Stimulated activated naive CD8-positive, alpha-beta T cell treated with anti-CD3 and anti-CD28 coated beads, Interleukin-15, amount 100 ng/mL, for 72 hours (primary cell): ENCODE measurements around the gene COMP.

Source experiments
- ATAC-seq: fragments of 150-1000 bp; cut with Tn5 transposase; 2 replicates; pipeline ENCODE4 v1.10.0; 2021; ENCODE audit warnings: mild to moderate bottlenecking, moderate library complexity
- DNase-seq, 2 donors: peaks; one replicate each; pipeline ENCODE4 v3.0.0; 2021 to 2022
- H3K27ac Mint-ChIP-seq, 2 donors: one replicate each; pipeline ENCODE4 v1.8.0; 2022; ENCODE audit warnings: mild to moderate bottlenecking in 2 of 2, mixed read lengths in 2 of 2, moderate library complexity in 2 of 2
- H3K27me3 Mint-ChIP-seq: one replicate; pipeline ENCODE4 v1.8.0; 2022; ENCODE audit warnings: mixed read lengths
- H3K4me1 Mint-ChIP-seq: one replicate; pipeline ENCODE4 v1.8.0; 2022; ENCODE audit warnings: mild to moderate bottlenecking, mixed read lengths
- H3K4me3 Mint-ChIP-seq, 2 donors: one replicate each; pipeline ENCODE4 v1.8.0; 2022; ENCODE audit warnings: mild to moderate bottlenecking in 2 of 2, mixed read lengths in 2 of 2, moderate library complexity in 1 of 2
- H3K9me3 Mint-ChIP-seq, 2 donors: one replicate each; pipeline ENCODE4 v1.8.0; 2022; ENCODE audit warnings: mixed read lengths in 2 of 2

Gene COMP

DNA sequence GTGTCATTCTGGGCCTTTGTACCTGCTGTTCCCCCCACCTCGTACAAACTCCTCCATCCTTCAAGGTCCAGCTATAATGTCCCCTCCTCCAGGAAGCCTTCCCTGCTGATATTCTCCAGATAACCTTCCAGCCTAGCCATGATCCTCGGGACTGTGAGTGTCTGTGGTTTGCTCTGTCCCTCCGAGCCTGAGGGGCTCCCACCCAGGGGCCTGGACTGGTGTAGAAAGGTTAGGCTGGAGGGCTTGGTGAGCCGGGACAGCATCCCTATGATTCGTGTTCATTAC lies 2.9 kb upstream of the COMP start:
- DNase-seq (no peak), ATAC-seq (no peak)
- Mint-ChIP-seq H3K4me1 (peaks cover 22% of the 10 kb centered on the region), H3K27me3 (peaks cover 63% of the 10 kb centered on the region), H3K9me3 (no peaks in the 10 kb centered on the region), H3K27ac (peak overlapping the region in 1 of 2 donors; percentile 6), H3K4me3 (no peak overlapping the region)

DNA sequence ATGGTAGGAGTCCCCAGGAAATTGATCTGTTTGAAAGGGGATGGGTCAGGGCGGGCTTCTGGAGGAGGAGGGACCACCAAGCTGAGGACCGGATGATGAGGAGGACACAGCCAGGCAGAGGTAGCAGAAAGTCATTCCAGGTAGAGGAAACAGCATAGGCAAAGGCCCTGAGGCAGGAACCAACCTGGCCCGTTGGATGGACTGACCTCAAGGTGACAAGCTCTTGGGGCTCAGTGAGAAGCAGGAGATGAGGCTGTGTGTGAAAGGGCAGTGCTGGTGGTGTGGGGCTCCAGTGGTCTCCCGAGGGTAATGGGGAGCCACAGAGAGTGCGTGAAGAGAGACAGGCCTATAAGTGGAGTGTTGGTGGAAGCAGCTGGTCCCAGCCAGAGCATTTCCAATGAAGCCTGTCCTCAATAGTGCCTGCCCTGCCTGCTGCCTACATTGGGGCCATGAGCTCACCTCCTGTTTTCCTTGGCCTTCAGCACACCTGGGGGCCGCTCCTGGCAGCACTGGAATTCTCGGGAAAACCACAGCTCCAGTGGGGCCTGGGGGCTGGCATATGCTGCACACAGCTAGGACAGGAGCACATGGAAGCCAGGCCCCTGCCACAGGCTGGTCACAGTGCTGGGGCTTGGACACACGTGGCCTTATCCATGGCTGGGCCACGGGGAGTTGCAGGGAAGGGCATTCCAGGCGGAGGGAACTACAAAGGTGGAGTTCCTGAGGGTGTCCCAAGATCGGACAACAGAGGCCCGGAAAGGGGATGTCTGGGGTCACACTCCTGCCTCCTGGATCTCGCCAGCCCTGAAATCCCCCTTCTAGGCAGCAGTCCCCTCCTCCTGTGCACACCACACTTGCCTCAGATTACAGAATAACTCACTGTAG lies 2.3 kb upstream of the COMP start:
- Mint-ChIP-seq H3K4me1 (peaks cover 27% of the 10 kb centered on the region), H3K9me3 (no peaks in the 10 kb centered on the region), H3K4me3 (no peak overlapping the region), H3K27me3 (peaks cover 68% of the 10 kb centered on the region), H3K27ac (peak overlapping the region in 1 of 2 donors; percentile 6)
- ATAC-seq (no peak), DNase-seq (no peak)

DNA sequence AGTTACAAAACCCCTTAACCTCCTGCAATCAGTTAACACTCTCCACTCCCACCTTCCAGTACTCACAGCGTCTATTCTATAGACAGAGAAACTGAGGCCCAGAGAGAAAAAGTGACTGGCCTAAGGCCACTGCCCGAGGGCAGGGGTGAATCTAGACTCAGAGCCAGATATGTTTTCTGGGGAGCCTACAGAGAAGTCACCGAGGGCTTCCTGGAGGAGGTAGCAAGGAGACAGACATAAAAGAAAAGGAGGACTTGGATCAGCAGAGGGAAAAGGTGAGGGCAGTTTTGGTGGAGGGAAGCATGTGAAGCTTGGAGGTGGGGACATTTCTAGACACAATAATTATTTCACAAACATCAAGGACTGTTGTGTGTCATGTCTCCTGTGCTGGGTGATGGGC lies 1.6 kb upstream of the COMP start:
- Mint-ChIP-seq H3K27ac (peak overlapping the region in 1 of 2 donors; percentile 88), H3K4me3 (no peak overlapping the region), H3K4me1 (peaks cover 34% of the 10 kb centered on the region), H3K9me3 (no peaks in the 10 kb centered on the region), H3K27me3 (peaks cover 76% of the 10 kb centered on the region)
- DNase-seq (no peak), ATAC-seq (no peak)

DNA sequence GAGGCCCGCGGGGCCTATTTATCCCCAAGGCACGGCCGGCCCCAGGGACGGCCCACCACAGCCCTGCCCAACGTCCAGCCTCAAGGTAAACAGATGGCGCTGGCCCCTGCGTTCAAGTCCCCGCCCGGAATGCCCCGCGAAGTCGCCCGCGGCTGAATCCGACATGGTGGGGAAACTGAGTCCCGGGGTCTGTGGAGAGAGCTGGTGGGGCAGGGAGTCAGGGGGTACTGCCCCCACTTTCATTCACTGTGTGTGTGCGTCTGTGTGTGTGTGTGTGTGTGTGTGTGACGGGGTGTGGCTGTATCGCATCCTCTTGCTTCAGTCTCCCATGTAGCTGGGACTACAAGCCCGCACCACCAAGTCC lies 192 bp upstream of the COMP start:
- DNase-seq, result no peak
- no peak overlapping the region for H3K27ac Mint-ChIP-seq
- ATAC-seq, result no peak
- peaks cover 89% of the 10 kb centered on the region for H3K27me3 Mint-ChIP-seq
- H3K4me1 Mint-ChIP-seq, result peaks cover 44% of the 10 kb centered on the region
- no peaks in the 10 kb centered on the region for H3K9me3 Mint-ChIP-seq
- no peak overlapping the region for H3K4me3 Mint-ChIP-seq

DNA sequence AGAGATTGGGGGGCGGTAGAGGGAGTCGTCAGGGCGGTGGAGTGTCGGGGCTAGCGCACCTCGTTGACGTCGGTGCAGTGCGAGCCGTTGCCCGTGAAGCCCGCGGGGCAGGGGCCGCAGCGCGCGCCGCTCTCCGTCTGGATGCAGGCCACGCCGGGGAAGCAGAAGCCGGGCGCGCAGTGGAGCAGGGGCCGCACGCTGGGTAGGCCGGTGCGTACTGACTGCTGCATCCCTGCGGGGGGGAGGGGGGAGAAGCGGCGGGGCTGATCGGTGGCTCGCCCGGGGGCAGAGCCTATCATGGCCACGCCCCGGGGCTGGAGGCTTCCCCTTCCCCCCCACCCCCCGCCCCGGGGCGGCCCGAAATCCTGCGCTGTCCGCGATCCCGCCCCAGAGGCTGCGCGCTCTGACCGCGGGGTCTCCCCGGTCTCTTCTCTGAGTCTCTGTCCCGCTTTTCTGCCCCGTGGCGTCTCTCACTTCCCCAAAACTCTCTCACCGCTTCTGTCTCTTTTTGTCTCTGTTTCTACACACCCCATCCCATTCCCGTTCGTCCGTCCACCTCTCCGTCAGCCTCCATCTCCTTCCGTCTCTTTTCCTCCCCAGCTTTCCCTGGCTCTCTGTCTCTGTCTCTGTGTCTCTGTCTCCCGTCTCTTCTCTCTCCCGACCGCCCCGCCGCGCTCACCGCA lies 1.1 kb downstream of the COMP start:
- peak overlapping the region; percentile 72 to 81 for H3K4me3 Mint-ChIP-seq
- H3K27me3 Mint-ChIP-seq, result peaks cover 99% of the 10 kb centered on the region
- H3K27ac Mint-ChIP-seq, result no peak overlapping the region
- ATAC-seq (no peak), DNase-seq (no peak)
- no peaks in the 10 kb centered on the region for H3K9me3 Mint-ChIP-seq
- peaks cover 57% of the 10 kb centered on the region for H3K4me1 Mint-ChIP-seq

DNA sequence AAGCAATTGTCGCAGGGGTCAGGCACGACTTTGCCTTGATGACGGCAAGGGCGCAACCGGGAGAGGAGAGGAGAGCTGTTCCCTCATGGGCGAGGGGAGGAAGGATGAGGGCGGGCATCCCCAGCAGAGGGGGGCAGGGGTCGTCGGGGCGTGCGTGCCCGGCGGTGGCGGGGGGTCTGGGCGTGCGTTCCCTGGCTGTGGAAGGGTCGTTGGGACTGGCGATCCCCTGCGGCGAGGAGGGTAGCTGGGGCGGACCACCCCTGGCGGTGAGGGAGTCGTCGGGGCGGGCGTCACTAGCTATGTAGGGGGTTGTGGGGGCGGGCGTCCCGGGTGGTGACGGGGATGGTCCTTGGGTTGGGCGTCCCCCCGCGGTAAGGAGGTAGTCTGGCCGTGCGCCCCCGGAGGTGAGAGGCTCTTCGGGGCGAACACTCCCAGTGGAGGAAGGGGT lies 1.7 kb downstream of the COMP start:
- H3K27me3 Mint-ChIP-seq, result peaks cover 100% of the 10 kb centered on the region
- H3K27ac Mint-ChIP-seq, result no peak overlapping the region
- DNase-seq (no peak), ATAC-seq (no peak)
- peak overlapping the region; percentile 49 to 59 for H3K4me3 Mint-ChIP-seq
- no peaks in the 10 kb centered on the region for H3K9me3 Mint-ChIP-seq
- peaks cover 62% of the 10 kb centered on the region for H3K4me1 Mint-ChIP-seq

DNA sequence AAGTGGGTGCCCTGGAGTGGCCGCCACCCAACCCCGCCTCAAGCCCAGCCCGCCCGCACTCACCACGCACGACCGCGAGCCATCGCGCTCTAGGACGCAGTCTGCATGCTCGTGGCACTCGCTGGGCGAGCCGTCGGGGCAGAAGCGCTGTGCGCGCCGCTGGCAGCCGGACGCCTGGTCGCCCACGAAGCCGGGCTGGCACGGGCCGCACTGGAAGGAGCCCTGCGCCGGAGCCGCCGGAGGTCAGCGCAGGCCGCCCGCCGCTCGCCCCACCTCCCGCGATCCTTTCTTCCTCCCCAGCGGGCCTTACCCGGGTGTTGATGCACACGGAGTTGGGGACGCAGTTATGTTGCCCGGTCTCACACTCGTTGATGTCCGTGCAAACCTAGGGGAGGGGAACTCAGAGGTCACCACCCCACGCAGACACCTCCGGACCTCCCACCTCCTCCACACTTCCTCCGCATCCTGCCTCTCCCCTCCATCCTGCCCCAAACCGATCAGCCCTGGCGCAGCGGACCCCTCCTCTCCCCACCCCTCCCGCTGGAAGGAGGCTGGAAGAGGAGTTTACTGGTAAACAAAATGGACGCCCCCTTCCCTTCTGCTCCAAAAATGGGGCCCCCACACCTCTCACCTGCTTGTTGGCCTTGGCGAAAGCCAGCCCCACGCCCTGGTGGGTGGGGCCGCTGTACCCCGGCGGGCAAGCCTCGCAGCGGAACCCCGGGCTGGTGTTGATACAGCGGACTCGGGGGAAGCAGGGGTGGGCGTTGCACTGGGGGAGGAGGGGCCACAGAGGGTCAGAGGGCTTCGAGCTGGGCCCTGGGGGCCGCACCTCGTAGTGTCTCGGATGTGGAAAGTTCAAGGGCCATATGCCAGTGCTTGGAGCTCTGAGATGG lies 2.3 kb downstream of the COMP start:
- Mint-ChIP-seq H3K4me1 (peaks cover 66% of the 10 kb centered on the region), H3K27me3 (peaks cover 100% of the 10 kb centered on the region), H3K4me3 (peak overlapping the region; percentile 43 to 49), H3K27ac (no peak overlapping the region), H3K9me3 (no peaks in the 10 kb centered on the region)
- no peak for DNase-seq
- no peak for ATAC-seq

DNA sequence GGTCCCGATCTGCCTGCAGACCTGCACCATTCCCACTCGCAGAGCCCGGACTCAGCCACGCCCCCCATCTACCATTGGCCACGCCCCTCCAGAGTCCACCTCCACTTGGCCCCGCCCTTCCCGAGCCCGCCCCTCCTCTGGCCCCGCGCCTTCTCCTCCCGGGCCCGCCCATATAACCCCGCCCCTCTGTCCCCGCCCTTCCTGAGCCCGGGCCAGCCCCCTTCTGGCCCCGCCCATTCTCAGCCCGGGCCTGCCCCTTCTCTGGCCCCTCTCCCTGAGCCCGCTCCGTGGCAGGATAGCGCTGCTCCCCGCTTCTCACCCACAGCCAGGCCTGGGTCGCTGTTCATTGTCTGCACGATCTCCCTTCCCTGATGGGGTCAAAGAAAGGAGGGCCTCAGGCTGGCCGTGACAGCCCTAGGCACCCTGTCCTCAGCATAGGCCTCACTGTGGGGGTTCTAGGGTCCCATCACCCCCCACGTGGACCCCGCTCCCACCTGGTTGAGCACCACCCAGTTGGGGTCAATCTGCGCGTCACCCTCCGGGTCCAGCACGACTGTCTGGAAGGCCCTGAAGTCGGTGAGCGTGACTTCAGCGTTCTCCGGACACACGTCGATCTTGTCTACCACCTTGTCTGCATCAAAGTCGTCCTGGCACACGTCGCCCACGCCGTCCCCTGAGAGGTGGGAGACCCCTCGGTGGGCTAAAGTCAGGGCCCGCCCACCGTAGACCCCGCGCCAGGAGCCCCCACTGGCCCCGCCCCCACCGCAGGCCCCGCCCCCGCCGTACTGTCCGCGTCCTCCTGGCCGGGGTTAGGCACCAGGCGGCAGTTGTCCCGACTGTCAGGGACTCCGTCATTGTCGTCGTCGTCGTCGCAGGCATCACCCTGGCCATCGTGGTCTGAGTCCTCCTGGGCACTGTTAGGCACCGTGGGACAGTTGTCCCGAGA lies 5.7 kb downstream of the COMP start:
- H3K27ac Mint-ChIP-seq, result no peak overlapping the region
- DNase-seq (peak; percentile 55 to 67), ATAC-seq (peak; percentile 76)
- H3K27me3 Mint-ChIP-seq, result peaks cover 68% of the 10 kb centered on the region
- peaks cover 59% of the 10 kb centered on the region for H3K4me1 Mint-ChIP-seq
- H3K9me3 Mint-ChIP-seq, result no peaks in the 10 kb centered on the region
- peak overlapping the region; percentile 56 to 76 for H3K4me3 Mint-ChIP-seq

DNA sequence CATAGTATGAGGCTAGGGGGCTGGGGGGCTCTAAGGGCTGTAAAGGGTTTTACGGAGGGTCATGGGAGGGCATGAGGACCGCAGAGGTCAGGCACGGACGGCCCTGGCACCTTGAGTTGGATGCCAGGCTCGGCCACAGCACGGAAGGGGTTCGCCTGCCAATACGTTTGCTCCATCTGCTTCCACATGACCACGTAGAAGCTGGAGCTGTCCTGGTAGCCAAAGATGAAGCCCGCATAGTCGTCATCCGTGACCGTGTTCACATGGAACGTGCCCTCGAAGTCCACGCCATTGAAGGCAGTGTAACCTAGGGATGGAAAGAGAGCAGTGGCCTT lies 6.4 kb downstream of the COMP start:
- Mint-ChIP-seq H3K4me3 (no peak overlapping the region), H3K9me3 (no peaks in the 10 kb centered on the region), H3K27me3 (peaks cover 61% of the 10 kb centered on the region), H3K27ac (no peak overlapping the region), H3K4me1 (peaks cover 52% of the 10 kb centered on the region)
- no peak for DNase-seq
- ATAC-seq, result no peak

DNA sequence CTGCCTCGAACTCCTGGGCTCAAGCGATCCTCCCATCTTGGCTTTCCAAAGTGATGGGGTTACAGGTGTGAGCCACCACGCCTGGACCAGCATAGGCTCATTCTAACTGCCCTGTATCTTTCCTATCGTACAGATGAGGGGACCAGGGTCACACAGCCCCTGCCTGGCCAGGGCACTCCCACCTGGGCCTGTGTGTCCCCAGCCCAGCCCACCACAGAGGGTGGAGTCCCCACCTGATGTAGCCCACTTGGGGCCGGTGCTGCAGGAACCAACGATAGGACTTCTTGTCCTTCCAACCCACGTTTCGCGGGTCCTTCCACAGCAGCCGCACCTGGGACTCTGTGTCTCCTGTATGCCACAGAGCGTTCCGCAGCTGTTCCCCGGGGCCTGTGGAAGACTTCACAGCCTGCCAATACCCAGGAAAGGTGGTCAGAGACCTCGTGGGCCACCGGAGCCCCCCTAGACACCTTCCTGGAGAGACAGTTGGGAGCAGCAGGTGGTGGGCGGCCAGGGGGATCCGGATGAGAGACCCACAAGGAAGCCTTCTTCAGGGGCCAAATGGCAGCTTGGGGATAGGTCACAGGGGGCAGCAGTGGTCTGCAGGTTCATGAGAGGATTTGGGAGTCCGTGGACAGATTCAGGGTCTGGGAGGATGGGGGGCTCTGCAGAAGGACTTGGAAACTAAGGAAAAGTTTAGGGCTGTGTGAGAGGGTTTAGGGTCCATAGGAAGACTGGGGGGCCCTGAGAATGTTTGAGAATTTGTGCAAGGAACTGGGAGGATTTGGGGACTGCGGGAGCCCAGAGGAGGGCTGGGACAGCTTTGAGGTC lies 6.9 kb downstream of the COMP start:
- H3K27ac Mint-ChIP-seq, result peak overlapping the region in 1 of 2 donors; percentile 67
- peaks cover 46% of the 10 kb centered on the region for H3K4me1 Mint-ChIP-seq
- DNase-seq (no peak), ATAC-seq (no peak)
- H3K27me3 Mint-ChIP-seq, result peaks cover 55% of the 10 kb centered on the region
- no peak overlapping the region for H3K4me3 Mint-ChIP-seq
- no peaks in the 10 kb centered on the region for H3K9me3 Mint-ChIP-seq

DNA sequence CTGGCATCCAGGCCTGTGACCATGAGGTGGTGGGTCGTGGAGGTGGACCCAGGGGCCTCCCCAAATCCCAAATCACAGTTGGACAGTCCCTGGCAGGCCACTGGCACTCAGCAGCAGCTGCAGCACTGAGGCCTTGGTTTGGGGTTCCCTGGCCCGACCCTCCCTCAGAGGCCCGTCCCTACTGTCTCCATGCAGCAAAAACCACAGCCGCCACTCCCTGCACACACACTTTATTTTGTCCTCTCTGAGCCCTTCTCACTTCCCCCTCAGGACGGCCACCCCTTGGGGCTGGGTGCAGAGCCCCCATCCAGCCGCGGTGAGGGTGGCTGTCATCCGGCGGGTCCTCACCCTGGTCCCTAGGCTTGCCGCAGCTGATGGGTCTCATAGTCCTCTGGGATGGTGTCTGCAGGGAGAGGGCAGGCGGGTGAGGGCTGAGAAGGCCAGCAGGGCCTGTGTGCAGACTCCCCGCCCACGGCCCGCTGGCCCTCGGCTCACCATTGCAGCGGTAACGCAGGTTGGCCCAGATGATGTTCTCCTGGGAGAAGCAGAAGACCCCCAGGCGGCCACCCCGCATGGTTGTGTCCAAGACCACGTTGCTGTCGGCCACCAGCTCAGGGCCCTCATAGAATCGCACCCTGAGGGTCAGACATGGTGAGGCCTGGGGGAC lies 8.4 kb downstream of the COMP start:
- no peak for DNase-seq
- Mint-ChIP-seq H3K27ac (no peak overlapping the region), H3K9me3 (no peaks in the 10 kb centered on the region), H3K27me3 (peaks cover 40% of the 10 kb centered on the region), H3K4me1 (peaks cover 42% of the 10 kb centered on the region), H3K4me3 (no peak overlapping the region)
- ATAC-seq, result no peak

DNA sequence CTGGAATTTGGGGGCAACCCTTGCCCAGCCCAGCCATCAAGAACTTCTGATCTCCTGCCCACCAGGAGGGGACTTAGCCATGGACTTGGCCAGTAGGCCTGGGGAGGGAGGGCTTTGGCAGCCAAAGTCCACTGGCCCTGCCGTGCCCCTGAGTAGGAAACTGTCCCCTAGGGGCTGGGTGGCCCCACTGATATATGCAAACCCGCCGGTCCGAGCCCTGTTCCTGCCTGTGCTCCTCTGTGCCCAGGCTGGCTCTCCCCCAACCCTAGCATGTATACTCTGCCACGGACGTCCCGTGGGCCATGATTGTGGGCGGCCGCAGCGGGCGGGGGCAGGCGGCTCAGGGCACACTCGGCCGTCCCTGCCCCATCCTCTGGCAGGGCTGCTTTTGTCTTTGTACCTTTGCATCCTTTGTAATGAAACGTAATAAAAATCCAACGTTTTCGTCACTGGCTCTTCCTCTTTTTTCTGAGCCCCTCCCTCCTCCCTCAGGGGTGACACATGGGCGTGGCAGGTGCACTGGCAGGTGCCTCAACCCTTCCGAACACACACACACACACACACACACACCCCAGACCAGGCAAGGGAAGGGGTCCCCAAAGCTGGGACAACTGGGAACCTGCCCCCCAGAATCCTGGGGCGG lies 9.1 kb downstream of the COMP start:
- DNase-seq (no peak), ATAC-seq (no peak)
- H3K27ac Mint-ChIP-seq, result no peak overlapping the region
- no peaks in the 10 kb centered on the region for H3K9me3 Mint-ChIP-seq
- H3K4me1 Mint-ChIP-seq, result peaks cover 36% of the 10 kb centered on the region
- H3K27me3 Mint-ChIP-seq, result peaks cover 34% of the 10 kb centered on the region
- H3K4me3 Mint-ChIP-seq, result no peak overlapping the region

DNA sequence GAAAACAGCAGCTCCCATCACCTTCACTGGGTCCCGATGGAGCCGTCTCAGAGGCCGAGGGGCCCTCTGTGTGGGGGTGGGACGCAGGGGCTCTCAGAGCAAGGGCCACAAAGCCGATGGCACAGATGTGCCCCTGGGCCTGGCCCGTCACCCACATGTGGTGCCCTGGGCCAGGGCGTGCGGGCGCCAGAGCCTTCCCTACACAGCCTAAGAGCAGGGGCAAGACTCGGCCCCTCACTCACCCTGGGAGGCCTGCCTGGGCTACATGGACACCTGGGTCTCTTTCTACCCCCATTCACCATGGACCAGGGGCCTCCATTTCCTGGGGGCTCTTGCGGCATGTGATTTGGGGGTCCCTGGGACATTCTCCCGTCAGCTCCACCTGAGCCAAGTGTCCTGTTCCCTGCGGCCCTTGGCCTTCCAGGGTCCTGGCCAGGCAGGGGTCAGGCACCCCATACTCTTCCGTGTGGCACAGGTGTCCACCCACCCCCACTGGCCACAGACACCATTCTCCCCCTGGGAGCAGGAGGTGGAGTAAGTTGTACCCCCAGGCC lies 10.0 kb downstream of the COMP start:
- no peaks in the 10 kb centered on the region for H3K9me3 Mint-ChIP-seq
- no peak for ATAC-seq
- no peak for DNase-seq

More for the DNA sequence above, 10.0 kb downstream of the COMP start:
- Mint-ChIP-seq H3K4me1 (peaks cover 31% of the 10 kb centered on the region), H3K4me3 (no peak overlapping the region), H3K27me3 (peaks cover 25% of the 10 kb centered on the region), H3K27ac (no peak overlapping the region)
